Measurements from ENCODE around the gene VWA1.
"Not testable (repeated sequence)": the region's sequence is repeated elsewhere in the genome, so short reads cannot be mapped to it uniquely, and the experiment has no call there.

The VWA1 gene

GRCh38 chr1:1403653-1404052 lies 31.8 kb upstream of the VWA1 start:
- no peak for DNase-seq

GRCh38 chr1:1406101-1406820 lies 29.2 kb upstream of the VWA1 start:
- no peak for DNase-seq

- peak; percentile 89 for DNase-seq
Observed at GRCh38 chr1:1406821-1407635, 28.5 kb upstream of the VWA1 start, which contains the start of gene MRPL20. MRPL20 (minus strand) TSS chr1:1407293; CDS start chr1:1407217, 76 bp downstream.

- DNase-seq: no peak
Observed at GRCh38 chr1:1407636-1408318, 27.7 kb upstream of the VWA1 start.

GRCh38 chr1:1410238-1410637 lies 25.3 kb upstream of the VWA1 start:
- DNase-seq: not testable (repeated sequence)

GRCh38 chr1:1411626-1412025 lies 23.9 kb upstream of the VWA1 start:
- no peak for DNase-seq

- DNase-seq: not testable (repeated sequence)
Observed at GRCh38 chr1:1412311-1412902, 23.1 kb upstream of the VWA1 start.

- DNase-seq: no peak
Observed at GRCh38 chr1:1415751-1416150, 19.7 kb upstream of the VWA1 start.

GRCh38 chr1:1417396-1417795 lies 18.1 kb upstream of the VWA1 start:
- DNase-seq: not testable (repeated sequence)

- DNase-seq: not testable (repeated sequence)
Observed at GRCh38 chr1:1417825-1418463, 17.5 kb upstream of the VWA1 start.

GRCh38 chr1:1418464-1419362 lies 16.8 kb upstream of the VWA1 start:
- peak; percentile 8 for DNase-seq

GRCh38 chr1:1419363-1419812 lies 16.1 kb upstream of the VWA1 start:
- no peak for DNase-seq

GRCh38 chr1:1419813-1420653 lies 15.5 kb upstream of the VWA1 start:
- DNase-seq: no peak

GRCh38 chr1:1420654-1421141 lies 14.8 kb upstream of the VWA1 start:
- DNase-seq: no peak

GRCh38 chr1:1421147-1421906 lies 14.2 kb upstream of the VWA1 start, which contains the start of gene ANKRD65:
ANKRD65 (minus strand) TSS chr1:1421276; CDS start chr1:1421005, 271 bp downstream.
- no peak for DNase-seq

- no peak for DNase-seq
Observed at GRCh38 chr1:1421907-1422464, 13.5 kb upstream of the VWA1 start.

- peak; percentile 7 for DNase-seq
Observed at GRCh38 chr1:1422465-1423244, 12.8 kb upstream of the VWA1 start.

- no peak for DNase-seq
Observed at GRCh38 chr1:1423245-1423597, 12.3 kb upstream of the VWA1 start.
